A549 (cell line): ENCODE measurements around the gene COL2A1. TPM values are rescaled to one million over a fixed set of nuclear protein-coding genes. Genes with fewer than 3 reads are reported as not detected.

Experiments used
- ATAC-seq, 2 experiments: fragments of 200-7000 bp in 1 of 2; fragments of >200 bp in 1 of 2; cut with Nextera tagmentation in 1 of 2; cut with Tn5 transposase in 1 of 2; 3 replicates each; pipeline versions ENCODE4 v1.8.0 to v1.9.1; 2018 to 2020; ENCODE audit warnings: mild to moderate bottlenecking in 1 of 2, moderate library complexity in 1 of 2
- CTCF ChIA-PET: fragments of 300-600 bp; sonication (Branson Sonifier 250); formaldehyde crosslinking; extraction: SDS; loops from one replicate; lab custom pipeline; 2021; ENCODE audit warnings: antibody characterized with exemption, inconsistent platforms; lab: Yijun Ruan, JAX
- POLR2A ChIA-PET: fragments of 350-600 bp; formaldehyde crosslinking; extraction: SDS; loops from one replicate; lab custom pipeline; 2021; ENCODE audit warnings: antibody characterized with exemption, inconsistent platforms; lab: Yijun Ruan, JAX
- DNase-seq, 2 experiments: peaks; one replicate each; pipeline versions ENCODE4 v3.0.0 to v3.0.0-alpha.2; 2011 to 2016; ENCODE audit warnings: low read depth in 1 of 2, low spot score in 1 of 2
- FAIRE-seq: peaks from 2 replicates; lab custom pipeline; 2011; peaks lifted over from hg19 to GRCh38; lab: Jason Lieb, UNC
- H3K27ac ChIP-seq, 2 experiments: fragments of >200 bp; sonication (Bioruptor Twin); formaldehyde crosslinking; 3 replicates each; pipeline ENCODE4 v1.5.1; 2016 to 2017
- H3K4me1 ChIP-seq: fragments of >200 bp; sonication (Bioruptor Twin); formaldehyde crosslinking; 3 replicates; pipeline ENCODE4 v1.6.1; 2016
- H3K4me2 ChIP-seq: fragments of >200 bp; sonication (Bioruptor Twin); formaldehyde crosslinking; 3 replicates; pipeline ENCODE4 v1.6.1; 2016
- H3K4me3 ChIP-seq: fragments of >200 bp; sonication (Bioruptor Twin); formaldehyde crosslinking; 3 replicates; pipeline ENCODE4 v1.5.1; 2016
- H3K9me3 ChIP-seq: fragments of >200 bp; sonication (Bioruptor Twin); formaldehyde crosslinking; 3 replicates; pipeline ENCODE4 v1.6.1; 2016
- BHLHE40 ChIP-seq: IDR thresholded peaks from 2 replicates; pipeline ENCODE4 v1.6.1; 2012; ENCODE audit warnings: low read depth, low read length, inconsistent platforms
- EHMT2 ChIP-seq: fragments of 200-600 bp; sonication (generic); IDR thresholded peaks from 2 replicates; pipeline ENCODE4 v1.6.1; 2016; ENCODE audit warnings: antibody characterized with exemption, low read depth, mild to moderate bottlenecking, moderate library complexity
- FOXS1 ChIP-seq: fragments of 250-450 bp; sonication (Bioruptor Pico); IDR thresholded peaks from 2 replicates; pipeline ENCODE4 v1.5.0; 2020; ENCODE audit warnings: mild to moderate bottlenecking, moderate library complexity
- HDAC2 ChIP-seq: fragments of 200-600 bp; sonication (generic); IDR thresholded peaks from 2 replicates; pipeline ENCODE4 v1.6.1; 2016
- HEYL ChIP-seq: fragments of 250-450 bp; sonication (Bioruptor Pico); IDR thresholded peaks from 2 replicates; pipeline ENCODE4 v1.8.0; 2021; ENCODE audit warnings: mild to moderate bottlenecking, moderate library complexity
- HOXA7 ChIP-seq: fragments of 250-450 bp; sonication (Bioruptor Pico); IDR thresholded peaks from 2 replicates; pipeline ENCODE4 v1.5.0; 2020; ENCODE audit warnings: mild to moderate bottlenecking, moderate library complexity
- HOXB13 ChIP-seq: fragments of 250-450 bp; sonication (Bioruptor Pico); IDR thresholded peaks from 2 replicates; pipeline ENCODE4 v1.5.0; 2020; ENCODE audit warnings: low read depth, mild to moderate bottlenecking, moderate library complexity
- JUN ChIP-seq, 2 experiments: fragments of >200 bp; sonication (Bioruptor Twin); formaldehyde crosslinking; IDR thresholded peaks; 2 replicates in 1 of 2; 3 replicates in 1 of 2; pipeline ENCODE4 v1.6.1; 2016 to 2017
- JUNB ChIP-seq: fragments of >200 bp; sonication (Bioruptor Twin); formaldehyde crosslinking; IDR thresholded peaks from 2 replicates; pipeline ENCODE4 v1.6.1; 2016
- KDM5A ChIP-seq: fragments of 200-600 bp; sonication (generic); IDR thresholded peaks from 2 replicates; pipeline ENCODE4 v1.6.1; 2016; ENCODE audit warnings: antibody characterized with exemption, mild to moderate bottlenecking
- NFE2L2 ChIP-seq: fragments of 150-350 bp; conservative IDR thresholded peaks from 2 replicates; pipeline ENCODE4 v1.6.1; 2014; ENCODE audit warnings: low read length
- NR3C1 ChIP-seq: fragments of >200 bp; sonication (Bioruptor Twin); formaldehyde crosslinking; IDR thresholded peaks from 3 replicates; pipeline ENCODE4 v1.6.1; 2017
- POLR2A ChIP-seq: IDR thresholded peaks from 2 replicates; pipeline ENCODE4 v1.6.1; 2012; ENCODE audit warnings: mild to moderate bottlenecking, low read length
- POLR2AphosphoS2 ChIP-seq: conservative IDR thresholded peaks from 2 replicates; pipeline ENCODE4 v1.6.1; 2012; ENCODE audit warnings: low read length, improper control_type of control experiment, inconsistent platforms
- RAD21 ChIP-seq, 2 experiments: fragments of >200 bp in 1 of 2; sonication (Bioruptor Twin) in 1 of 2; formaldehyde crosslinking in 1 of 2; IDR thresholded peaks in 1 of 2; conservative IDR thresholded peaks in 1 of 2; 2 replicates in 1 of 2; 3 replicates in 1 of 2; pipeline ENCODE4 v1.6.1; 2012 to 2018; ENCODE audit warnings: inconsistent platforms in 1 of 2
- RFX5 ChIP-seq: fragments of 450-650 bp; IDR thresholded peaks from 2 replicates; pipeline ENCODE4 v1.7.1; 2014; ENCODE audit warnings: antibody characterized with exemption, mild to moderate bottlenecking, moderate library complexity
- RNF2 ChIP-seq: fragments of 200-600 bp; sonication (generic); IDR thresholded peaks from 2 replicates; pipeline ENCODE4 v1.6.1; 2016; ENCODE audit warnings: low read depth, mild to moderate bottlenecking, antibody characterized with exemption, moderate library complexity, borderline replicate concordance
- TFCP2L1 ChIP-seq: fragments of 250-450 bp; sonication (Bioruptor Pico); IDR thresholded peaks from 2 replicates; pipeline ENCODE4 v1.5.0; 2021; ENCODE audit warnings: mild to moderate bottlenecking
- ZC3H11A ChIP-seq: fragments of 450-650 bp; IDR thresholded peaks from 2 replicates; pipeline ENCODE4 v1.6.1; 2014; ENCODE audit warnings: antibody characterized with exemption, mild to moderate bottlenecking
- ZSCAN20 ChIP-seq: fragments of 250-450 bp; sonication (Bioruptor Pico); IDR thresholded peaks from 2 replicates; pipeline ENCODE4 v1.8.0; 2022; ENCODE audit warnings: mild to moderate bottlenecking, moderate library complexity
- WGBS: methylation state at CpG from one replicate; pipeline ENCODE4 v1.1.6; 2017; ENCODE audit errors: missing lambda C conversion rate; 5-methylcytosine and 5-hydroxymethylcytosine counted together
- polyA plus RNA-seq, 4 experiments: library from polyadenylated mRNA; depleted of rRNA in 3 of 4; stranded (reverse); fragments of >200 nt; fragmentation: RNase III in 1 of 4; extraction: RNeasy Plus Mini Kit Qiagen cat#74134 plus additional on column Dnase treatment in 1 of 4; gene quantifications; 2 replicates in 3 of 4; 3 replicates in 1 of 4; pipeline ENCODE4 v1.2.3, GENCODE V29; 2011 to 2017
- TF ChIP-seq, protein P1 (sequence below): fragments of >200 bp; sonication (Bioruptor Twin); formaldehyde crosslinking; IDR thresholded peaks from 3 replicates; pipeline ENCODE4 v1.5.1; 2016
- TF ChIP-seq, protein P2 (sequence below): IDR thresholded peaks from 2 replicates; pipeline ENCODE4 v1.6.1; 2012; ENCODE audit warnings: low read depth, borderline replicate concordance
- TF ChIP-seq, protein P3 (sequence below): fragments of 450-650 bp; IDR thresholded peaks from 2 replicates; pipeline ENCODE4 v1.6.1; 2014; ENCODE audit warnings: antibody characterized with exemption
- TF ChIP-seq, protein P4 (sequence below): IDR thresholded peaks from 2 replicates; pipeline ENCODE4 v1.6.1; 2012
- TF ChIP-seq, protein P5 (sequence below): fragments of 250-450 bp; sonication (Bioruptor Pico); IDR thresholded peaks from 2 replicates; pipeline ENCODE4 v1.5.0; 2021; ENCODE audit warnings: mild to moderate bottlenecking, moderate library complexity, borderline replicate concordance
- TF ChIP-seq, protein P6 (sequence below): fragments of 250-450 bp; sonication (Bioruptor Pico); IDR thresholded peaks from 2 replicates; pipeline ENCODE4 v1.5.0; 2020; ENCODE audit warnings: low read depth, mild to moderate bottlenecking, moderate library complexity

COL2A1 gene
- polyA plus RNA-seq, 2 of the 4 experiments (the other 2 are of a cell fraction) = 0.01 TPM; not detected in 1

DNA sequence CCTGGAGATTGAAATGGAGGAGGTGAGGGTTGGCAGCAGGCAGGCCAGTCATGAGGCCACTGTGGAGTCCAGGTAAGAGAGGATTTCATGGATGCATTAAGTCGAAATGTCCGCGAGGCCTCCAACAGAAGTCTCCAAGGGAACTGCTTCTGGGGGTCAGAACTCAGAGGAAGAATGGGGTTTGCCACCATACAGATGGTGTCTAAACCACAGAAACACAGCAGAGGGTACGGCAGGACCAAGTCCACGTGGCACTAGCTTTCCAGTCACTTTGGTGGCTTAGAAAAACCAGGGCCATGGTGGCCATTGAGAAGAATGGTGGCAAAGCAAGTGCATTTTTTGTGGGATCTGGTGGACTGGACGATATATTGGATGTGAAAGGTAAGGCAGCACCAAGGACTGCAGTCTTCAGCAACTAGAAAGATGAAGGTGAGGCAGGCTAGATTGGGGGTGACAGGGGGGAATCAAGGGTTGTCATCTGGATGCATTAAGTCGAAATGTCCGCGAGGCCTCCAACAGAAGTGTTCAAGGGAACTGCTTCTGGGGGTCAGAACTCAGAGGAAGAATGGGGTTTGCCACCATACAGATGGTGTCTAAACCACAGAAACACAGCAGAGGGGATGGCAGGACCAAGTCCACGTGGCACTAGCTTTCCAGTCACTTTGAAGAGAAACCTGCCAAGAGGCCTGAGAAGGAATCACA is 63.4 kb downstream of the COL2A1 start:
- CTCF ChIA-PET = interaction anchor here (1.4 to 1.7 kb wide), 2 partner anchors 8 to 9 kb away, joined by 3 to 10 read pairs; no protein-coding TSS in a partner anchor
- ATAC-seq (no peak), DNase-seq (no peak)
- H3K27ac ChIP-seq = no peak overlapping the region
- no peak for TF ChIP-seq POLR2AphosphoS2
- no peak for TF ChIP-seq POLR2A
- TF ChIP-seq ZC3H11A = no peak
- TF ChIP-seq, protein P1, sequence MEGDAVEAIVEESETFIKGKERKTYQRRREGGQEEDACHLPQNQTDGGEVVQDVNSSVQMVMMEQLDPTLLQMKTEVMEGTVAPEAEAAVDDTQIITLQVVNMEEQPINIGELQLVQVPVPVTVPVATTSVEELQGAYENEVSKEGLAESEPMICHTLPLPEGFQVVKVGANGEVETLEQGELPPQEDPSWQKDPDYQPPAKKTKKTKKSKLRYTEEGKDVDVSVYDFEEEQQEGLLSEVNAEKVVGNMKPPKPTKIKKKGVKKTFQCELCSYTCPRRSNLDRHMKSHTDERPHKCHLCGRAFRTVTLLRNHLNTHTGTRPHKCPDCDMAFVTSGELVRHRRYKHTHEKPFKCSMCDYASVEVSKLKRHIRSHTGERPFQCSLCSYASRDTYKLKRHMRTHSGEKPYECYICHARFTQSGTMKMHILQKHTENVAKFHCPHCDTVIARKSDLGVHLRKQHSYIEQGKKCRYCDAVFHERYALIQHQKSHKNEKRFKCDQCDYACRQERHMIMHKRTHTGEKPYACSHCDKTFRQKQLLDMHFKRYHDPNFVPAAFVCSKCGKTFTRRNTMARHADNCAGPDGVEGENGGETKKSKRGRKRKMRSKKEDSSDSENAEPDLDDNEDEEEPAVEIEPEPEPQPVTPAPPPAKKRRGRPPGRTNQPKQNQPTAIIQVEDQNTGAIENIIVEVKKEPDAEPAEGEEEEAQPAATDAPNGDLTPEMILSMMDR = no peak
- TF ChIP-seq RAD21 (conservative IDR thresholded peaks at IDR 0.05 in 1 of 2, IDR thresholded peaks at IDR 0.05 in 1 of 2) = no peak
- no peak for TF ChIP-seq HEYL (CRISPR knock-in tag)
- TF ChIP-seq JUN (IDR thresholded peaks at IDR 0.05) = no peak
- TF ChIP-seq, protein P2, sequence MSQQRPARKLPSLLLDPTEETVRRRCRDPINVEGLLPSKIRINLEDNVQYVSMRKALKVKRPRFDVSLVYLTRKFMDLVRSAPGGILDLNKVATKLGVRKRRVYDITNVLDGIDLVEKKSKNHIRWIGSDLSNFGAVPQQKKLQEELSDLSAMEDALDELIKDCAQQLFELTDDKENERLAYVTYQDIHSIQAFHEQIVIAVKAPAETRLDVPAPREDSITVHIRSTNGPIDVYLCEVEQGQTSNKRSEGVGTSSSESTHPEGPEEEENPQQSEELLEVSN = no peak
- TF ChIP-seq, protein P3, sequence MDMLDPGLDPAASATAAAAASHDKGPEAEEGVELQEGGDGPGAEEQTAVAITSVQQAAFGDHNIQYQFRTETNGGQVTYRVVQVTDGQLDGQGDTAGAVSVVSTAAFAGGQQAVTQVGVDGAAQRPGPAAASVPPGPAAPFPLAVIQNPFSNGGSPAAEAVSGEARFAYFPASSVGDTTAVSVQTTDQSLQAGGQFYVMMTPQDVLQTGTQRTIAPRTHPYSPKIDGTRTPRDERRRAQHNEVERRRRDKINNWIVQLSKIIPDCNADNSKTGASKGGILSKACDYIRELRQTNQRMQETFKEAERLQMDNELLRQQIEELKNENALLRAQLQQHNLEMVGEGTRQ = no peak
- TF ChIP-seq RFX5 = no peak
- no peak for TF ChIP-seq NFE2L2
- TF ChIP-seq, protein P4, sequence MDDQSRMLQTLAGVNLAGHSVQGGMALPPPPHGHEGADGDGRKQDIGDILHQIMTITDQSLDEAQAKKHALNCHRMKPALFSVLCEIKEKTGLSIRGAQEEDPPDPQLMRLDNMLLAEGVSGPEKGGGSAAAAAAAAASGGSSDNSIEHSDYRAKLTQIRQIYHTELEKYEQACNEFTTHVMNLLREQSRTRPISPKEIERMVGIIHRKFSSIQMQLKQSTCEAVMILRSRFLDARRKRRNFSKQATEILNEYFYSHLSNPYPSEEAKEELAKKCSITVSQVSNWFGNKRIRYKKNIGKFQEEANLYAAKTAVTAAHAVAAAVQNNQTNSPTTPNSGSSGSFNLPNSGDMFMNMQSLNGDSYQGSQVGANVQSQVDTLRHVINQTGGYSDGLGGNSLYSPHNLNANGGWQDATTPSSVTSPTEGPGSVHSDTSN = no peak
- TF ChIP-seq, all 56 proteins: peak for 0
- WGBS = 72% methylated on average over 10 of the region's 10 CpGs
- Histone ChIP-seq H3K4me1 (peaks cover 8% of the 10 kb centered on the region), H3K4me3 (no peak overlapping the region), H3K9me3 (no peaks in the 10 kb centered on the region), H3K4me2 (no peak overlapping the region)
- FAIRE-seq = no peak
- POLR2A ChIA-PET = no interaction called here

DNA sequence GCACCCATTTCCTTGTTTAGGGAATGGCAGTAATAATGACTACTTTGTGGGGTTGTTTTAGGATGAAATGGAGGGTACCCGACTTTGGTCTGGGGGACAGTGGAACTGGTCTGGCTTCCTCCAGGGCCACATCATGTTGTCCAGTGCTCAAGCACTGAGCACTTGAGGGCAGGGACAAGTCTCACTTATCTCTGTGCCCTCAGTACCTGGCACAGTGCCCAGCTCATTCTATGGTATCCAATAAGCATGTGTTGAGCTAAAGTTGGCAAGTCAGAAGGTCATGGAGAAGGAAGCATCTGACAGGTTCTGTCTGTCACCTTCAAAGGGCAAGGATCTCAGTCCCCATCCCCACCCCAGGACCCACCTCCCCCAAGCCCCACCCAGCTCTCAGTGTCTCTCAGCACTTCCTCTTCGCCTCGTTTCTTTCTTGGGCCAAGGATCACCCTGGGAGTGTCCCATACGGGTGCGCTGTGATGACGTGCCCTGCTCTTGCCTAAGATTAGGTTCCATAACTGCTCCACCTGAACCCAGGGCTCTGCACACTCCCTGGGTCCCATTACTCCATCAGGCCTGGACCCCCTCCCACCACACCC is 65.2 kb downstream of the COL2A1 start:
- ATAC-seq = no peak
- Histone ChIP-seq H3K4me1 (no peaks in the 10 kb centered on the region), H3K4me3 (no peak overlapping the region), H3K27ac (no peak overlapping the region), H3K9me3 (no peaks in the 10 kb centered on the region), H3K4me2 (no peak overlapping the region)
- no peak for DNase-seq
- TF ChIP-seq, protein P2 = no peak
- TF ChIP-seq BHLHE40 = no peak
- TF ChIP-seq JUNB = no peak
- no peak for TF ChIP-seq NR3C1
- TF ChIP-seq, protein P5, sequence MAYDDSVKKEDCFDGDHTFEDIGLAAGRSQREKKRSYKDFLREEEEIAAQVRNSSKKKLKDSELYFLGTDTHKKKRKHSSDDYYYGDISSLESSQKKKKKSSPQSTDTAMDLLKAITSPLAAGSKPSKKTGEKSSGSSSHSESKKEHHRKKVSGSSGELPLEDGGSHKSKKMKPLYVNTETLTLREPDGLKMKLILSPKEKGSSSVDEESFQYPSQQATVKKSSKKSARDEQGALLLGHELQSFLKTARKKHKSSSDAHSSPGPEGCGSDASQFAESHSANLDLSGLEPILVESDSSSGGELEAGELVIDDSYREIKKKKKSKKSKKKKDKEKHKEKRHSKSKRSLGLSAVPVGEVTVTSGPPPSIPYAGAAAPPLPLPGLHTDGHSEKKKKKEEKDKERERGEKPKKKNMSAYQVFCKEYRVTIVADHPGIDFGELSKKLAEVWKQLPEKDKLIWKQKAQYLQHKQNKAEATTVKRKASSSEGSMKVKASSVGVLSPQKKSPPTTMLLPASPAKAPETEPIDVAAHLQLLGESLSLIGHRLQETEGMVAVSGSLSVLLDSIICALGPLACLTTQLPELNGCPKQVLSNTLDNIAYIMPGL (CRISPR knock-in tag) = no peak
- no peak for TF ChIP-seq RNF2
- no peak for TF ChIP-seq JUN (IDR thresholded peaks at IDR 0.05)
- no peak for TF ChIP-seq ZSCAN20 (CRISPR knock-in tag)
- no peak for TF ChIP-seq HOXA7 (CRISPR knock-in tag)
- no peak for TF ChIP-seq FOXS1
- TF ChIP-seq HOXB13 (CRISPR knock-in tag) = no peak
- no peak for TF ChIP-seq EHMT2
- no peak for TF ChIP-seq TFCP2L1 (CRISPR knock-in tag)
- no peak for TF ChIP-seq KDM5A
- no peak for TF ChIP-seq HDAC2
- TF ChIP-seq, protein P6, sequence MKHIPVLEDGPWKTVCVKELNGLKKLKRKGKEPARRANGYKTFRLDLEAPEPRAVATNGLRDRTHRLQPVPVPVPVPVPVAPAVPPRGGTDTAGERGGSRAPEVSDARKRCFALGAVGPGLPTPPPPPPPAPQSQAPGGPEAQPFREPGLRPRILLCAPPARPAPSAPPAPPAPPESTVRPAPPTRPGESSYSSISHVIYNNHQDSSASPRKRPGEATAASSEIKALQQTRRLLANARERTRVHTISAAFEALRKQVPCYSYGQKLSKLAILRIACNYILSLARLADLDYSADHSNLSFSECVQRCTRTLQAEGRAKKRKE (CRISPR knock-in tag) = no peak
- ChIA-PET CTCF (interaction anchor here (0.8 to 4.1 kb wide), 5 partner anchors 8 to 679 kb away, joined by 3 to 12 read pairs (median 4); partner anchors contain the start of gene VDR), POLR2A (no interaction called here)
- FAIRE-seq = no peak
- 62% methylated on average over 6 of the region's 6 CpGs for WGBS
